Endothelial cell of umbilical vein (primary cell): ENCODE data around the gene MRGPRG. TPM values are rescaled to one million over a fixed set of nuclear protein-coding genes. Genes with fewer than 3 reads are reported as not detected.

Source experiments
- BruUV-seq: library from RNA; stranded (reverse); fragments of 400-500 nt; replicated peaks from 2 replicates; lab custom pipeline; 2021; lab: Mats Ljungman, UMichigan
- CTCF ChIA-PET: fragments of 300-600, 350-600 bp; sonication (Branson Sonifier 250); formaldehyde crosslinking; loops from one replicate; lab custom pipeline; 2021; ENCODE audit warnings: antibody characterized with exemption, inconsistent platforms; lab: Charles Lee
- POLR2A ChIA-PET: fragments of 300-600, 350-600 bp; sonication (Branson Sonifier 250); formaldehyde crosslinking; loops from one replicate; lab custom pipeline; 2021; ENCODE audit warnings: antibody characterized with exemption, inconsistent platforms; lab: Charles Lee
- DNase-seq: peaks from one replicate; pipeline ENCODE4 v3.0.0-alpha.2; 2011; ENCODE audit warnings: low read depth, low spot score
- FAIRE-seq: peaks from 2 replicates; lab custom pipeline; 2011; peaks lifted over from hg19 to GRCh38; lab: Jason Lieb, UNC
- H2AFZ ChIP-seq: 2 replicates; pipeline ENCODE4 v1.6.0; 2012; ENCODE audit warnings: low read depth, low read length, control low read depth, inconsistent platforms
- H3K27ac ChIP-seq: 2 replicates; pipeline ENCODE4 v1.5.1; 2011; ENCODE audit warnings: low read depth, mild to moderate bottlenecking, control low read depth, low read length, moderate library complexity; ENCODE audit not compliant: insufficient read depth
- H3K27me3 ChIP-seq, 2 experiments: 2 replicates each; pipeline versions ENCODE4 v1.6.0 to v1.6.1; 2011; ENCODE audit warnings: low read length in 2 of 2, mixed read lengths in 1 of 2; ENCODE audit not compliant: control insufficient read depth in 2 of 2, insufficient read depth in 2 of 2
- H3K36me3 ChIP-seq, 2 experiments: 2 replicates in 1 of 2; 3 replicates in 1 of 2; pipeline ENCODE4 v1.5.1; 2011; ENCODE audit warnings: low read length in 2 of 2, mild to moderate bottlenecking in 1 of 2, moderate library complexity in 1 of 2; ENCODE audit not compliant: control insufficient read depth in 2 of 2, insufficient read depth in 2 of 2; ENCODE audit errors: extremely low read depth in 1 of 2
- H3K4me1 ChIP-seq: 3 replicates; pipeline ENCODE4 v1.5.1; 2011; ENCODE audit warnings: mild to moderate bottlenecking, low read length; ENCODE audit not compliant: control insufficient read depth, insufficient read depth; ENCODE audit errors: extremely low read depth
- H3K4me2 ChIP-seq: 2 replicates; pipeline ENCODE4 v1.6.1; 2011; ENCODE audit warnings: low read length, control low read depth, mixed read lengths; ENCODE audit not compliant: insufficient read depth
- H3K4me3 ChIP-seq, 3 experiments: fragments of 200-600 bp in 1 of 3; sonication (generic), shearing (Covaris generic) in 1 of 3; replicated peaks in 1 of 3; 2 replicates each; pipeline ENCODE4 v1.5.1; 2011 to 2016; ENCODE audit warnings: control low read depth in 3 of 3, low read length in 3 of 3, mild to moderate bottlenecking in 2 of 3, inconsistent platforms in 1 of 3, low read depth in 1 of 3, moderate library complexity in 1 of 3; ENCODE audit not compliant: insufficient read depth in 1 of 3
- H3K79me2 ChIP-seq: 2 replicates; pipeline ENCODE4 v1.6.0; 2012; ENCODE audit warnings: low read length, inconsistent platforms; ENCODE audit not compliant: control insufficient read depth, insufficient read depth
- H3K9ac ChIP-seq: replicated peaks from 2 replicates; pipeline ENCODE3; 2011; ENCODE audit warnings: low read length, control low read depth; ENCODE audit not compliant: insufficient read depth; ENCODE audit errors: extremely low read depth
- H3K9me1 ChIP-seq: replicated peaks from 3 replicates; pipeline ENCODE4 v1.6.0; 2011; ENCODE audit warnings: mild to moderate bottlenecking, low read length; ENCODE audit not compliant: control insufficient read depth, insufficient read depth; ENCODE audit errors: extremely low read depth
- H3K9me3 ChIP-seq: replicated peaks from 2 replicates; pipeline ENCODE4 v1.5.1; 2012; ENCODE audit warnings: low read length, inconsistent platforms; ENCODE audit not compliant: control insufficient read depth, insufficient read depth
- H4K20me1 ChIP-seq: replicated peaks from 2 replicates; pipeline ENCODE3; 2011; ENCODE audit warnings: mild to moderate bottlenecking, low read length; ENCODE audit not compliant: control insufficient read depth, insufficient read depth; ENCODE audit errors: extremely low read depth
- CTCF ChIP-seq, 2 donors: IDR thresholded peaks; 1 replicate in 1 of 2; 2 replicates in 1 of 2; pipeline ENCODE4 v1.5.1; 2011; ENCODE audit warnings: low read length in 2 of 2, mild to moderate bottlenecking in 2 of 2, moderate library complexity in 2 of 2, control low read depth in 1 of 2, inconsistent platforms in 1 of 2, low read depth in 1 of 2; ENCODE audit not compliant: insufficient read depth in 1 of 2; ENCODE audit errors: extremely low read depth in 1 of 2
- EZH2 ChIP-seq: IDR thresholded peaks from 2 replicates; pipeline ENCODE4 v1.6.1; 2012; ENCODE audit warnings: borderline replicate concordance, low read depth, mild to moderate bottlenecking, moderate library complexity, low read length, inconsistent platforms; ENCODE audit not compliant: severe bottlenecking
- FOS ChIP-seq: IDR thresholded peaks from 2 replicates; pipeline ENCODE4 v1.6.1; 2011; ENCODE audit warnings: mild to moderate bottlenecking, low read length, moderate library complexity, borderline replicate concordance; ENCODE audit not compliant: insufficient read depth
- GATA2 ChIP-seq: IDR thresholded peaks from 2 replicates; pipeline ENCODE4 v1.7.0; 2011; ENCODE audit warnings: low read depth, mild to moderate bottlenecking, moderate library complexity, mixed read lengths, low read length; ENCODE audit not compliant: insufficient read length, insufficient read depth
- JUN ChIP-seq: IDR thresholded peaks from 2 replicates; pipeline ENCODE4 v1.6.1; 2011; ENCODE audit warnings: borderline replicate concordance, low read depth; ENCODE audit not compliant: insufficient read length, insufficient read depth
- MYC ChIP-seq: IDR thresholded peaks from one replicate; pipeline ENCODE4 v1.6.1; 2011; ENCODE audit warnings: mild to moderate bottlenecking, low read depth, low read length
- POLR2A ChIP-seq: IDR thresholded peaks from 2 replicates; pipeline ENCODE4 v1.6.1; 2012; ENCODE audit warnings: low read depth, mild to moderate bottlenecking, control low read depth, low read length
- POLR2AphosphoS5 ChIP-seq: IDR thresholded peaks from 2 replicates; pipeline ENCODE4 v1.6.1; 2012; ENCODE audit warnings: low read depth, mild to moderate bottlenecking, control low read depth, low read length, moderate library complexity; ENCODE audit not compliant: insufficient read depth
- dilution Hi-C: fragments of 300-500 bp; cut with MboI; formaldehyde crosslinking; loops from one replicate; pipeline ENCODE4 v1.15.0; 2019; ENCODE audit warnings: low sequenced_read_pairs; ENCODE audit not compliant: extremely low pct_ligation_motif_present
- intact Hi-C: fragments of 100-400 bp; cut with micrococcal nuclease; formaldehyde crosslinking; loops from one replicate; pipeline ENCODE4 v1.10.0; 2022
- polyA plus RNA-seq, 4 experiments: library from polyadenylated mRNA; depleted of rRNA in 3 of 4; stranded (reverse) in 3 of 4; unstranded in 1 of 4; fragments of >200 nt; gene quantifications; 2 replicates each; pipeline versions ENCODE4 v1.2.1 to v1.2.3, GENCODE V29; 2011 to 2012; ENCODE audit warnings: missing spikeins in 1 of 4
- total RNA-seq: library from RNA; stranded (reverse); gene quantifications from 2 replicates; pipeline ENCODE4 v1.2.3, GENCODE V29; 2021
- TF ChIP-seq, protein P1 (sequence below): IDR thresholded peaks from 2 replicates; pipeline ENCODE4 v1.6.1; 2011; ENCODE audit not compliant: insufficient read depth, insufficient read length

The MRGPRG gene
- total and polyA plus RNA-seq, 2 donors (not counting 3 experiments of a cell fraction or from before 2014, with no cell fraction given), result not detected

- Histone ChIP-seq H3K27ac (no peak overlapping the region), H3K4me3 (no peak overlapping the region), H3K4me1 (no peaks in the 10 kb centered on the region), H3K36me3 (no peaks in the 10 kb centered on the region), H3K4me2 (no peak overlapping the region), H2AFZ (no peak overlapping the region), H3K9ac (no peak overlapping the region), H3K79me2 (no peaks in the 10 kb centered on the region), H4K20me1 (no peaks in the 10 kb centered on the region), H3K9me3 (no peaks in the 10 kb centered on the region), H3K27me3 (no peaks in the 10 kb centered on the region), H3K9me1 (no peaks in the 10 kb centered on the region)
- TF ChIP-seq CTCF (IDR thresholded peaks at IDR 0.05; ENCODE audit: extremely low read depth in 1 of 2, insufficient read depth in 1 of 2, low read depth in 1 of 2, low read length in 2 of 2) (no peak), EZH2 (no peak), FOS (no peak)
- dilution Hi-C loops (no loop called here), intact Hi-C loops (no loop called here)
- ChIA-PET CTCF (interaction anchor here (1.0 to 3.2 kb wide), 2 partner anchors 139 to 183 kb away, joined by 3 to 18 read pairs; no protein-coding TSS in a partner anchor), POLR2A (no interaction called here)
- BruUV-seq, result no TSS peak
- no peak for FAIRE-seq
- no peak for DNase-seq
Observed at GRCh38 chr11:3225159-3225758, 6.6 kb upstream of the MRGPRG start.

- H4K20me1 ChIP-seq, result no peaks in the 10 kb centered on the region
- H3K36me3 ChIP-seq, result no peaks in the 10 kb centered on the region
- H3K9me1 ChIP-seq, result no peaks in the 10 kb centered on the region
- no peaks in the 10 kb centered on the region for H3K27me3 ChIP-seq
- TF ChIP-seq CTCF (IDR thresholded peaks at IDR 0.05; ENCODE audit: extremely low read depth in 1 of 2, insufficient read depth in 1 of 2, low read depth in 1 of 2, low read length in 2 of 2) (no peak), FOS (no peak), JUN (no peak), EZH2 (no peak), POLR2A (no peak), GATA2 (no peak), POLR2AphosphoS5 (no peak), MYC (no peak)
- TF ChIP-seq, protein P1, sequence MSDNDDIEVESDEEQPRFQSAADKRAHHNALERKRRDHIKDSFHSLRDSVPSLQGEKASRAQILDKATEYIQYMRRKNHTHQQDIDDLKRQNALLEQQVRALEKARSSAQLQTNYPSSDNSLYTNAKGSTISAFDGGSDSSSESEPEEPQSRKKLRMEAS, result no peak
- no peak for FAIRE-seq
- no peak overlapping the region for H3K27ac ChIP-seq
- H3K4me2 ChIP-seq, result no peak overlapping the region
- no peaks in the 10 kb centered on the region for H3K79me2 ChIP-seq
- intact Hi-C loops (no loop called here), dilution Hi-C loops (no loop called here)
- no peak overlapping the region for H2AFZ ChIP-seq
- no peak for DNase-seq
- no peaks in the 10 kb centered on the region for H3K4me1 ChIP-seq
- CTCF ChIA-PET, result interaction anchor here (0.6 to 3.2 kb wide), 6 partner anchors 12 to 184 kb away, joined by 3 to 18 read pairs (median 3); no protein-coding TSS in a partner anchor
- no peak overlapping the region for H3K4me3 ChIP-seq
- no TSS peak for BruUV-seq
- H3K9me3 ChIP-seq, result no peaks in the 10 kb centered on the region
- POLR2A ChIA-PET, result no interaction called here
- H3K9ac ChIP-seq, result no peak overlapping the region
Observed at GRCh38 chr11:3224401-3225057, 5.9 kb upstream of the MRGPRG start.
